SK-N-SH (cell line): ENCODE measurements around the gene MALAT1. TPM values are rescaled to one million over a fixed set of nuclear protein-coding genes. Genes with fewer than 3 reads are reported as not detected.

Experiments
- CTCF ChIA-PET: fragments of 300-600, 350-600 bp; formaldehyde crosslinking; extraction: SDS; loops from one replicate; lab custom pipeline; 2021; lab: Yijun Ruan, JAX
- POLR2A ChIA-PET: fragments of 350-600 bp; sonication (Branson Sonifier 250); formaldehyde crosslinking; extraction: SDS; loops from one replicate; lab custom pipeline; 2020; ENCODE audit warnings: antibody characterized with exemption, inconsistent platforms; lab: Yijun Ruan, JAX
- DNase-seq: peaks from one replicate; pipeline ENCODE4 v3.0.0; 2012
- H2AFZ ChIP-seq: fragments of 200-600 bp; sonication (generic); 2 replicates; pipeline ENCODE4 v1.8.1; 2016; ENCODE audit warnings: antibody characterized with exemption, mild to moderate bottlenecking, low read depth
- H3F3A ChIP-seq: fragments of 200-600 bp; sonication (generic); replicated peaks from 2 replicates; pipeline ENCODE3; 2016; ENCODE audit warnings: antibody characterized with exemption, mild to moderate bottlenecking; ENCODE audit not compliant: insufficient read depth
- H3K27ac ChIP-seq, 2 experiments: fragments of 200-500 bp in 1 of 2; fragments of 200-600 bp in 1 of 2; sonication (Bioruptor generic) in 1 of 2; sonication (generic), shearing (Covaris generic) in 1 of 2; 2 replicates each; pipeline versions ENCODE4 v1.5.1 to v1.6.1; 2014 to 2016; ENCODE audit warnings: low read depth in 2 of 2, inconsistent platforms in 1 of 2, low read length in 1 of 2, mild to moderate bottlenecking in 1 of 2, mixed read lengths in 1 of 2
- H3K27me3 ChIP-seq: fragments of 200-600 bp; sonication (generic), shearing (Covaris generic); 2 replicates; pipeline ENCODE4 v1.6.1; 2016; ENCODE audit warnings: mixed run types; ENCODE audit not compliant: insufficient read depth
- H3K36me3 ChIP-seq, 2 experiments: fragments of 200-500 bp in 1 of 2; fragments of 200-600 bp in 1 of 2; sonication (Bioruptor generic) in 1 of 2; sonication (generic) in 1 of 2; replicated peaks in 1 of 2; 2 replicates each; pipeline versions ENCODE3 to v1.5.1; 2014 to 2016; ENCODE audit warnings: low read length in 1 of 2, mild to moderate bottlenecking in 1 of 2; ENCODE audit not compliant: insufficient read depth in 2 of 2, control insufficient read depth in 1 of 2
- H3K4me1 ChIP-seq, 2 experiments: fragments of 200-500 bp in 1 of 2; fragments of 200-600 bp in 1 of 2; sonication (Bioruptor generic) in 1 of 2; sonication (generic), shearing (Covaris generic) in 1 of 2; 2 replicates each; pipeline versions ENCODE4 v1.5.1 to v1.6.1; 2014 to 2016; ENCODE audit warnings: low read depth in 1 of 2, low read length in 1 of 2, mixed run types in 1 of 2; ENCODE audit not compliant: insufficient read depth in 2 of 2, control insufficient read depth in 1 of 2
- H3K4me2 ChIP-seq: fragments of 200-600 bp; sonication (generic), shearing (Covaris generic); 2 replicates; pipeline ENCODE4 v1.6.1; 2017; ENCODE audit warnings: mixed run types
- H3K4me3 ChIP-seq, 2 experiments: fragments of 200-500 bp in 1 of 2; fragments of 200-600 bp in 1 of 2; sonication (Bioruptor generic) in 1 of 2; sonication (generic), shearing (Covaris generic) in 1 of 2; 2 replicates each; pipeline versions ENCODE4 v1.5.1 to v1.8.1; 2014 to 2016; ENCODE audit warnings: low read depth in 2 of 2, inconsistent platforms in 1 of 2, low read length in 1 of 2, mild to moderate bottlenecking in 1 of 2, mixed read lengths in 1 of 2, moderate library complexity in 1 of 2
- H3K79me2 ChIP-seq: fragments of 200-600 bp; sonication (generic); 2 replicates; pipeline ENCODE4 v1.8.1; 2017; ENCODE audit warnings: mild to moderate bottlenecking; ENCODE audit not compliant: insufficient read depth
- H3K9ac ChIP-seq: fragments of 200-600 bp; sonication (generic); 2 replicates; pipeline ENCODE4 v1.6.1; 2017; ENCODE audit warnings: mixed run types
- H3K9me2 ChIP-seq: fragments of 200-600 bp; sonication (generic); 2 replicates; pipeline ENCODE4 v1.6.1; 2017; ENCODE audit warnings: mixed run types
- H3K9me3 ChIP-seq: fragments of 200-600 bp; sonication (generic); 2 replicates; pipeline ENCODE4 v1.6.1; 2017; ENCODE audit warnings: mixed run types, mild to moderate bottlenecking, moderate library complexity
- H4K20me1 ChIP-seq: fragments of 200-600 bp; sonication (generic); 2 replicates; pipeline ENCODE4 v1.6.1; 2017; ENCODE audit warnings: mild to moderate bottlenecking, mixed run types; ENCODE audit not compliant: insufficient read depth
- FOXM1 ChIP-seq: IDR thresholded peaks from 2 replicates; pipeline ENCODE4 v1.4.0; 2012; ENCODE audit warnings: low read depth, mild to moderate bottlenecking
- GABPA ChIP-seq: IDR thresholded peaks from 2 replicates; pipeline ENCODE4 v1.4.0; 2012; ENCODE audit warnings: low read depth, mild to moderate bottlenecking
- JUND ChIP-seq: IDR thresholded peaks from 2 replicates; pipeline ENCODE4 v1.4.0; 2012
- MEF2A ChIP-seq: IDR thresholded peaks from 2 replicates; pipeline ENCODE4 v1.4.0; 2012; ENCODE audit warnings: low read depth, borderline replicate concordance
- MXI1 ChIP-seq: IDR thresholded peaks from 2 replicates; pipeline ENCODE4 v1.6.1; 2012; ENCODE audit warnings: mild to moderate bottlenecking, low read depth, low read length, improper control_type of control experiment
- NFIC ChIP-seq: IDR thresholded peaks from 2 replicates; pipeline ENCODE4 v1.4.0; 2012; ENCODE audit warnings: borderline replicate concordance
- NRF1 ChIP-seq: IDR thresholded peaks from 2 replicates; pipeline ENCODE4 v1.6.1; 2012; ENCODE audit warnings: low read depth, mild to moderate bottlenecking, low read length
- PBX3 ChIP-seq: IDR thresholded peaks from 2 replicates; pipeline ENCODE4; 2012
- REST ChIP-seq: IDR thresholded peaks from 2 replicates; pipeline ENCODE4 v1.6.1; 2012; ENCODE audit warnings: mild to moderate bottlenecking, low read depth, low read length, moderate library complexity
- RFX5 ChIP-seq: IDR thresholded peaks from 2 replicates; pipeline ENCODE4 v1.6.1; 2012; ENCODE audit warnings: mild to moderate bottlenecking, improper control_type of control experiment, low read length
- SIN3A ChIP-seq: IDR thresholded peaks from 2 replicates; pipeline ENCODE4 v1.6.1; 2012; ENCODE audit warnings: low read depth, mild to moderate bottlenecking, low read length, moderate library complexity, borderline replicate concordance
- TAF1 ChIP-seq: IDR thresholded peaks from 2 replicates; pipeline ENCODE4 v1.6.1; 2012; ENCODE audit warnings: low read depth, mild to moderate bottlenecking, low read length, moderate library complexity, borderline replicate concordance
- TCF12 ChIP-seq: IDR thresholded peaks from 2 replicates; pipeline ENCODE4 v1.4.0; 2012
- USF1 ChIP-seq: IDR thresholded peaks from 2 replicates; pipeline ENCODE4 v1.4.0; 2012; ENCODE audit warnings: low read depth, borderline replicate concordance
- USF2 ChIP-seq: fragments of 150-350 bp; IDR thresholded peaks from 2 replicates; pipeline ENCODE4 v1.6.1; 2017; ENCODE audit warnings: antibody characterized with exemption, low read length, low read depth, borderline replicate concordance
- ZBTB33 ChIP-seq: IDR thresholded peaks from 2 replicates; pipeline ENCODE4 v1.4.0; 2012; ENCODE audit warnings: low read depth, borderline replicate concordance
- WGBS: methylation state at CpG from one replicate; pipeline ENCODE4 v1.1.6; 2017; ENCODE audit warnings: low lambda C conversion rate; 5-methylcytosine and 5-hydroxymethylcytosine counted together
- polyA plus RNA-seq, 3 experiments: library from polyadenylated mRNA; depleted of rRNA; stranded (reverse); fragments of >200 nt; gene quantifications; 2 replicates each; pipeline ENCODE4 v1.2.3, GENCODE V29; 2012
- TF ChIP-seq, protein P1 (sequence below): IDR thresholded peaks from 2 replicates; pipeline ENCODE4 v1.4.0; 2012; ENCODE audit warnings: low read depth

Gene MALAT1
- polyA plus RNA-seq, 1 of the 3 experiments (the other 2 are of a cell fraction): 285 TPM

DNA sequence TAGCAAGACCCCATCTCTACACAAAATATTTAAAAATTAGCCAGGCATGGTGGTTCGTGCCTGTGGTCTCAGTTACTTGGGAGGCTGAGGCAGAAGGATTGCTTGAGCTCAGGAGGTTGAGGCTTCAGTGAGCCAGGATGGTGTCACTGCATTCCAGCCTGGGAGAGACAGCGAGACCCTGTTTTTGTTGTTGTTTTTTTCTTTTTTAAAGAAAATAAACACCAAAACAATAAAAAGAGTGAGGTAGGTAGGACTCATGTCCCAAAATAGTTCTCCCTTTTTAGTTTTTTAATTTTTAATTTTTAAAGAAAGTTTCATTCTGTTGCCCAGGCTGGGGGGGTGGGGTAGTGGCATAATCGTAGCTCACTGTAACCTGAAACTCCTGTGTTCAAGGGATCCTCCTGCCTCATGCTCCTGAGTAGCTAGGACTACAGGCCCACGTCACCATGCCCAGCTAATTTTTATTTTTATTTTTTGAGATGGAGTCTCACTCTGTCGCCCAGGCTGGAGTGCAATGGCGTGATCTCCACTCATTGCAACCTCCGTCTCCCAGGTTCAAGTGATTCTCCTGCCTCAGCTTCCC is 25.5 kb upstream of the MALAT1 start:
- ChIA-PET CTCF (interaction anchor here (0.9 to 3.1 kb wide), 4 partner anchors 12 to 38 kb away, joined by 3 to 29 read pairs (median 7); no protein-coding TSS in a partner anchor), POLR2A (interaction anchor here (3.0 to 13.9 kb wide), 2 partner anchors 25 to 49 kb away, joined by 7 to 591 read pairs; partner anchors contain the start of gene MALAT1)
- H3F3A ChIP-seq: peaks cover 45% of the 10 kb centered on the region
- H2AFZ ChIP-seq: no peak overlapping the region
- H3K79me2 ChIP-seq: peaks cover 95% of the 10 kb centered on the region
- no peaks in the 10 kb centered on the region for H3K36me3 ChIP-seq
- peaks cover 18 to 19% of the 10 kb centered on the region in 2 experiments; a peak in 3 of 4 replicates for H3K4me1 ChIP-seq
- H3K4me2 ChIP-seq: no peak overlapping the region
- WGBS: 81% methylated on average over 7 of the region's 7 CpGs
- no peak overlapping the region for H3K4me3 ChIP-seq
- H3K9me3 ChIP-seq: no peaks in the 10 kb centered on the region
- no peaks in the 10 kb centered on the region for H4K20me1 ChIP-seq
- no peak for TF ChIP-seq JUND
- no peak for TF ChIP-seq TCF12
- TF ChIP-seq REST: no peak
- no peak for TF ChIP-seq SIN3A
- TF ChIP-seq FOXM1: no peak
- TF ChIP-seq MXI1: no peak
- TF ChIP-seq PBX3: no peak
- no peak for TF ChIP-seq NFIC
- TF ChIP-seq MEF2A: no peak
- no peak for TF ChIP-seq NRF1
- no peaks in the 10 kb centered on the region for H3K27me3 ChIP-seq
- H3K27ac ChIP-seq: peak overlapping the region in 1 of 2 experiments; percentile 99; a peak in 2 of 4 replicates
- H3K9ac ChIP-seq: no peak overlapping the region; the same call in 1 of the 2 replicates
- no peak for DNase-seq
- no peaks in the 10 kb centered on the region for H3K9me2 ChIP-seq

GRCh38 chr11:65474864-65475263 is 24.0 kb upstream of the MALAT1 start:
- no peak for DNase-seq
- CTCF ChIA-PET: interaction anchor here (1.6 to 7.5 kb wide), 4 partner anchors 15 to 57 kb away, joined by 5 to 78 read pairs (median 56); partner anchors contain the start of gene MALAT1
- POLR2A ChIA-PET: interaction anchor here (13.9 kb wide), 1 partner anchor 24 kb away, joined by 591 read pairs; the partner anchor contains the start of gene MALAT1
- TF ChIP-seq TAF1: no peak
- no peak for TF ChIP-seq GABPA
- no peak for TF ChIP-seq RFX5
- TF ChIP-seq, protein P1, sequence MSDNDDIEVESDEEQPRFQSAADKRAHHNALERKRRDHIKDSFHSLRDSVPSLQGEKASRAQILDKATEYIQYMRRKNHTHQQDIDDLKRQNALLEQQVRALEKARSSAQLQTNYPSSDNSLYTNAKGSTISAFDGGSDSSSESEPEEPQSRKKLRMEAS: no peak
- TF ChIP-seq USF2: no peak
- TF ChIP-seq NRF1: no peak
- TF ChIP-seq MXI1: no peak
- TF ChIP-seq JUND: no peak
- no peak for TF ChIP-seq USF1
- no peak for TF ChIP-seq NFIC
- no peak for TF ChIP-seq ZBTB33

More at GRCh38 chr11:65474864-65475263, 24.0 kb upstream of the MALAT1 start:
- Histone ChIP-seq H3K9me2 (no peaks in the 10 kb centered on the region), H3K79me2 (peaks cover 95% of the 10 kb centered on the region), H3K27me3 (no peaks in the 10 kb centered on the region), H3K4me3 (no peak overlapping the region), H3K9me3 (no peaks in the 10 kb centered on the region), H3K36me3 (no peaks in the 10 kb centered on the region), H3K4me2 (no peak overlapping the region), H3F3A (peaks cover 50% of the 10 kb centered on the region), H3K4me1 (peaks cover 33 to 34% of the 10 kb centered on the region in 2 experiments), H2AFZ (no peak overlapping the region), H3K27ac (peak overlapping the region in 1 of 2 experiments; percentile 99; a peak in 1 of 4 replicates), H3K9ac (no peak overlapping the region), H4K20me1 (no peaks in the 10 kb centered on the region)
- WGBS: 94% methylated on average over 3 of the region's 3 CpGs
